ENCODE measurements around the gene C2CD2L. TPM values are rescaled to one million over a fixed set of nuclear protein-coding genes. Genes with fewer than 3 reads are reported as not detected.

C2CD2L gene
- total and polyA plus RNA-seq, 2 donors (not counting 1 experiment from before 2014, with no cell fraction given): 3.0 TPM

DNA sequence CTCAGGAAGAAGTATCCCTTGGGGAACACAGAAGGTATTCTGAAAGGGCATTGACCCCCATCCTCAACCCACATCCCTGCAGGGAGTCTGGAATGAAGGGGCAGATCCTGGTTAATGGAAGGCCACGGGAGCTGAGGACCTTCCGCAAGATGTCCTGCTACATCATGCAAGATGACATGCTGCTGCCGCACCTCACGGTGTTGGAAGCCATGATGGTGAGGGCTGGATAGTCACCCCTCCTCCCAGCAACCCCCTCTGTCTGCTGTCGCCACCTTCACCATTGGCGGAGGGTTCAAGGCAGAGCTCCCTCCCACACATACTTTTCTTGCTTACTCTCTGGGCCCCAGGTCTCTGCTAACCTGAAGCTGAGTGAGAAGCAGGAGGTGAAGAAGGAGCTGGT is 47.0 kb downstream of the C2CD2L start:
- no peak overlapping the region for H3K27ac ChIP-seq (ENCODE audit: insufficient read depth, low read length)

DNA sequence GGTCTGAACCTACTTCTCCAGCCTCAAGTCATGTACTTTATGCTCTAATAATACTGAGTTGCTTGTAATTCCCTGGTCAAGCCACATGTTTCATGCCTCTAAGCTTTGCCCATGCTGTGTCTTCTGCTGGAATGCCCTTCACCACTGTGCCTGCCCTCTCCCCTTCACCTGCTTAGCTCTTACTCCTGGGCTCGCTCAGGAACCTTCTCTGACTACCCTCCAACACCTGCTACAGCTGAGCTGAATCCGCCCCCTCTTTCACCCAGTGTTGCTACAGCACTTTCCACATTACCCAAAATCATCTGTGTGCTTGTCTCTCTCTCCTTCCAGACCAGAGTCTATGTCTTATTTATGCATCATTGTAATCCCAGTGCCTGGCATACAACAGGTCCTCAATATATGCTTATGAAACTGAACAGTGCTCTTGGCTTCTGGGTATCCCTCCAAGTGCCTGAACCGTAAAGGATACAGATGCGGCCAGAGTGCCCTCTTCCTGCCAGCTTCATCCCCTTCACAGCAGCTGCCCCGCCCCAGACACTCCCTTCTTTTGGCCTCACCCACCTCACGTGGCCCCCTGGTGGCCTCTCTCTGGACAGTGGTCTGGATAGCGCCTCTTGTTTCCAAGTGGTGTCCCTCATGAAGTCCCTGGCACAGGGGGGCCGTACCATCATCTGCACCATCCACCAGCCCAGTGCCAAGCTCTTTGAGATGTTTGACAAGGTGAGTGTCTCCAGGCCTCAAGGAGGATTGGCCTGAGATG is 48.8 kb downstream of the C2CD2L start:
- H3K4me2 ChIP-seq (ENCODE audit: extremely low read depth, insufficient read depth, low read length): no peak overlapping the region
- DNase-seq (ENCODE audit: low read depth in 2 of 2): no peak
- no peak overlapping the region for H2AFZ ChIP-seq (ENCODE audit: low read length)
- peaks cover 15% of the 10 kb centered on the region for H3K27me3 ChIP-seq (ENCODE audit: control insufficient read depth, insufficient read depth, low read length)
- TF ChIP-seq, protein P1, sequence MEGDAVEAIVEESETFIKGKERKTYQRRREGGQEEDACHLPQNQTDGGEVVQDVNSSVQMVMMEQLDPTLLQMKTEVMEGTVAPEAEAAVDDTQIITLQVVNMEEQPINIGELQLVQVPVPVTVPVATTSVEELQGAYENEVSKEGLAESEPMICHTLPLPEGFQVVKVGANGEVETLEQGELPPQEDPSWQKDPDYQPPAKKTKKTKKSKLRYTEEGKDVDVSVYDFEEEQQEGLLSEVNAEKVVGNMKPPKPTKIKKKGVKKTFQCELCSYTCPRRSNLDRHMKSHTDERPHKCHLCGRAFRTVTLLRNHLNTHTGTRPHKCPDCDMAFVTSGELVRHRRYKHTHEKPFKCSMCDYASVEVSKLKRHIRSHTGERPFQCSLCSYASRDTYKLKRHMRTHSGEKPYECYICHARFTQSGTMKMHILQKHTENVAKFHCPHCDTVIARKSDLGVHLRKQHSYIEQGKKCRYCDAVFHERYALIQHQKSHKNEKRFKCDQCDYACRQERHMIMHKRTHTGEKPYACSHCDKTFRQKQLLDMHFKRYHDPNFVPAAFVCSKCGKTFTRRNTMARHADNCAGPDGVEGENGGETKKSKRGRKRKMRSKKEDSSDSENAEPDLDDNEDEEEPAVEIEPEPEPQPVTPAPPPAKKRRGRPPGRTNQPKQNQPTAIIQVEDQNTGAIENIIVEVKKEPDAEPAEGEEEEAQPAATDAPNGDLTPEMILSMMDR (conservative IDR thresholded peaks at IDR 0.05 in 1 of 2, IDR thresholded peaks at IDR 0.05 in 1 of 2; ENCODE audit: low read depth in 1 of 2, low read length in 2 of 2): no peak
- no peak for TF ChIP-seq EZH2 (IDR thresholded peaks at IDR 0.05; ENCODE audit: low read length, missing control alignments)
- no peak overlapping the region for H3K27ac ChIP-seq (ENCODE audit: insufficient read depth, low read length)
- H3K4me1 ChIP-seq (ENCODE audit: control insufficient read depth, extremely low read depth, insufficient read depth, low read length): no peaks in the 10 kb centered on the region
- H4K20me1 ChIP-seq (ENCODE audit: control insufficient read depth, extremely low read depth, insufficient read depth, low read length): no peaks in the 10 kb centered on the region
- no peaks in the 10 kb centered on the region for H3K9me3 ChIP-seq (ENCODE audit: control insufficient read depth, insufficient read depth, low read depth, low read length)
- H3K79me2 ChIP-seq (ENCODE audit: control insufficient read depth, insufficient read depth, low read length): no peaks in the 10 kb centered on the region
- H3K4me3 ChIP-seq (replicated peaks in 1 of 4; ENCODE audit: control extremely low read depth in 1 of 4, insufficient read depth in 1 of 4, low read depth in 3 of 4, low read length in 4 of 4): no peak overlapping the region
- H3K9ac ChIP-seq (ENCODE audit: insufficient read depth, low read length): no peak overlapping the region
- no peaks in the 10 kb centered on the region for H3K36me3 ChIP-seq (ENCODE audit: control insufficient read depth, insufficient read depth, low read length)

More for the DNA sequence above, 47.0 kb downstream of the C2CD2L start:
- Histone ChIP-seq H3K79me2 (ENCODE audit: control insufficient read depth, insufficient read depth, low read length) (no peaks in the 10 kb centered on the region), H2AFZ (ENCODE audit: low read length) (no peak overlapping the region), H3K27me3 (ENCODE audit: control insufficient read depth, insufficient read depth, low read length) (peaks cover 20% of the 10 kb centered on the region), H3K9ac (ENCODE audit: insufficient read depth, low read length) (no peak overlapping the region), H3K4me1 (ENCODE audit: control insufficient read depth, extremely low read depth, insufficient read depth, low read length) (no peaks in the 10 kb centered on the region), H3K9me3 (ENCODE audit: control insufficient read depth, insufficient read depth, low read depth, low read length) (no peaks in the 10 kb centered on the region), H4K20me1 (ENCODE audit: control insufficient read depth, extremely low read depth, insufficient read depth, low read length) (no peaks in the 10 kb centered on the region), H3K4me3 (replicated peaks in 1 of 4; ENCODE audit: control extremely low read depth in 1 of 4, insufficient read depth in 1 of 4, low read depth in 3 of 4, low read length in 4 of 4) (no peak overlapping the region), H3K4me2 (ENCODE audit: extremely low read depth, insufficient read depth, low read length) (no peak overlapping the region), H3K36me3 (ENCODE audit: control insufficient read depth, insufficient read depth, low read length) (no peaks in the 10 kb centered on the region)
- TF ChIP-seq EZH2 (IDR thresholded peaks at IDR 0.05; ENCODE audit: low read length, missing control alignments): no peak
- TF ChIP-seq, protein P1 (conservative IDR thresholded peaks at IDR 0.05 in 1 of 2, IDR thresholded peaks at IDR 0.05 in 1 of 2; ENCODE audit: low read depth in 1 of 2, low read length in 2 of 2): no peak
- no peak for DNase-seq (ENCODE audit: low read depth in 2 of 2)

DNA sequence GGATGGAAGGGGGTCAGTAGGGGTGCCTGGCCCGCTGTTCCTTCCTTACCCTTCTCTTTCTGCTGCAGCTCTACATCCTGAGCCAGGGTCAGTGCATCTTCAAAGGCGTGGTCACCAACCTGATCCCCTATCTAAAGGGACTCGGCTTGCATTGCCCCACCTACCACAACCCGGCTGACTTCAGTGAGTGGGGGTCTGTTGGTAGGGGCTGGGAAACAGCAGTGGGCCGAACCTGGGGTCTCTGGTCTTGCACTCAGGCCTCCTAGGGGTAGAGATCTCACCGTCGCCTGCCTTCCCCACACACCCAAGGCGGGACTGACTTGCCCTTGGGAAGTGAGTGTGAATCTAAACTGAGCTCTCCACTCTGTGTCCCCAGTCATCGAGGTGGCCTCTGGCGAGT is 49.4 kb downstream of the C2CD2L start:
- no peak for TF ChIP-seq EZH2 (IDR thresholded peaks at IDR 0.05; ENCODE audit: low read length, missing control alignments)
- TF ChIP-seq, protein P1 (conservative IDR thresholded peaks at IDR 0.05 in 1 of 2, IDR thresholded peaks at IDR 0.05 in 1 of 2; ENCODE audit: low read depth in 1 of 2, low read length in 2 of 2): no peak
- no peaks in the 10 kb centered on the region for H3K36me3 ChIP-seq (ENCODE audit: control insufficient read depth, insufficient read depth, low read length)
- no peak overlapping the region for H3K4me2 ChIP-seq (ENCODE audit: extremely low read depth, insufficient read depth, low read length)
- no peaks in the 10 kb centered on the region for H3K79me2 ChIP-seq (ENCODE audit: control insufficient read depth, insufficient read depth, low read length)
- H3K9me3 ChIP-seq (ENCODE audit: control insufficient read depth, insufficient read depth, low read depth, low read length): no peaks in the 10 kb centered on the region
- no peaks in the 10 kb centered on the region for H4K20me1 ChIP-seq (ENCODE audit: control insufficient read depth, extremely low read depth, insufficient read depth, low read length)
- no peak overlapping the region for H3K27ac ChIP-seq (ENCODE audit: insufficient read depth, low read length)
- DNase-seq (ENCODE audit: low read depth in 2 of 2): no peak
- H3K4me1 ChIP-seq (ENCODE audit: control insufficient read depth, extremely low read depth, insufficient read depth, low read length): no peaks in the 10 kb centered on the region
- H3K9ac ChIP-seq (ENCODE audit: insufficient read depth, low read length): no peak overlapping the region
- no peak overlapping the region for H2AFZ ChIP-seq (ENCODE audit: low read length)
- H3K4me3 ChIP-seq (replicated peaks in 1 of 4; ENCODE audit: control extremely low read depth in 1 of 4, insufficient read depth in 1 of 4, low read depth in 3 of 4, low read length in 4 of 4): no peak overlapping the region
- H3K27me3 ChIP-seq (ENCODE audit: control insufficient read depth, insufficient read depth, low read length): peaks cover 15% of the 10 kb centered on the region

Measured in fibroblast of lung (primary cell).